Upper lobe of left lung (tissue), 6 donors: Measurements from ENCODE around the gene KRTAP10-10. TPM values are rescaled to one million over a fixed set of nuclear protein-coding genes. Genes with fewer than 3 reads are reported as not detected.
"Not testable (repeated sequence)": the region's sequence is repeated elsewhere in the genome, so short reads cannot be mapped to it uniquely, and the experiment has no call there.

Experiments used
- ATAC-seq, 2 donors: fragments of 200-7000 bp; cut with Tn5 transposase; one replicate each; pipeline ENCODE4 v1.9.1; 2022; ENCODE audit warnings: mild to moderate bottlenecking in 2 of 2, moderate library complexity in 2 of 2; ENCODE audit not compliant: low FRiP score in 2 of 2
- DNase-seq, 2 donors: peaks; one replicate each; pipeline ENCODE4 v3.0.0-alpha.2; 2019 to 2020
- H3K27ac ChIP-seq, 4 donors: fragments of 200-600 bp; sonication (generic); one replicate each; pipeline ENCODE4 v1.5.1; 2016 to 2019
- H3K27me3 ChIP-seq, 4 donors: fragments of 200-600 bp; sonication (generic); one replicate each; pipeline ENCODE4 v1.5.1; 2017 to 2019
- H3K36me3 ChIP-seq, 4 donors: fragments of 200-600 bp; sonication (generic); one replicate each; pipeline ENCODE4 v1.5.1; 2016 to 2019
- H3K4me1 ChIP-seq, 4 donors: fragments of 200-600 bp; sonication (generic); one replicate each; pipeline ENCODE4 v1.5.1; 2018 to 2019
- H3K4me3 ChIP-seq, 4 donors: fragments of 200-600 bp; sonication (generic); one replicate each; pipeline ENCODE4 v1.5.1; 2017 to 2019; ENCODE audit warnings: mild to moderate bottlenecking in 2 of 4, moderate library complexity in 1 of 4
- H3K9me3 ChIP-seq, 4 donors: fragments of 200-600 bp; sonication (generic); one replicate each; pipeline ENCODE4 v1.5.1; 2018 to 2019
- CTCF ChIP-seq, 6 experiments: fragments of 450-650 bp in 4 of 6; fragments of 200-600 bp in 2 of 6; sonication (generic) in 2 of 6; IDR thresholded peaks; one replicate each; pipeline ENCODE4 v1.5.1; 2016 to 2019; ENCODE audit warnings: antibody characterized with exemption in 6 of 6
- EP300 ChIP-seq, 4 donors: sonication (generic); formaldehyde crosslinking; IDR thresholded peaks; one replicate each; pipeline ENCODE4 v1.5.1; 2017; ENCODE audit warnings: antibody characterized with exemption in 4 of 4, control low read depth in 2 of 4
- POLR2A ChIP-seq, 4 donors: fragments of 450-650 bp; IDR thresholded peaks; one replicate each; pipeline ENCODE4 v1.5.1; 2016 to 2017; ENCODE audit warnings: antibody characterized with exemption in 4 of 4, mild to moderate bottlenecking in 2 of 4
- POLR2AphosphoS5 ChIP-seq, 2 donors: sonication (generic); formaldehyde crosslinking; IDR thresholded peaks; one replicate each; pipeline ENCODE4 v1.5.1; 2017; ENCODE audit warnings: antibody characterized with exemption in 2 of 2
- WGBS, 2 donors: methylation state at CpG; one replicate each; pipeline ENCODE4 v1.1.5; 2017 to 2018; 5-methylcytosine and 5-hydroxymethylcytosine counted together
- total RNA-seq, 6 donors: library from RNA; depleted of rRNA in 4 of 6; stranded (reverse); fragments of >200 nt in 4 of 6; gene quantifications; one replicate each; pipeline versions ENCODE4 v1.1.0 to v1.2.1, GENCODE V29; 2016 to 2021
- donor health status: DM: no; HTN: no; CAD: no; lungs with moderate emphysema.
- donor health status: DM: no; HTN: yes; CAD: no; lungs with severe emphysema.

Gene KRTAP10-10
- total RNA-seq, 6 donors from 2014 or later = not detected

- whole genome bisulfite sequencing, 2 donors = 76 to 88% methylated on average over 5 to 8 of the region's 9 CpGs
- no peak for TF ChIP-seq POLR2AphosphoS5 (IDR thresholded peaks at IDR 0.05)
- no peak for TF ChIP-seq CTCF (IDR thresholded peaks at IDR 0.05)
- no peak for TF ChIP-seq EP300 (IDR thresholded peaks at IDR 0.05)
- no peak for TF ChIP-seq POLR2A (IDR thresholded peaks at IDR 0.05)
- no peaks in the 10 kb centered on the region for H3K36me3 ChIP-seq
- H3K9me3 ChIP-seq = no peaks in the 10 kb centered on the region
- ATAC-seq = peak in 1 of 2 donors; percentile 13
- no peak overlapping the region for H3K4me3 ChIP-seq
- H3K27me3 ChIP-seq = no peaks in the 10 kb centered on the region
- H3K27ac ChIP-seq = no peak overlapping the region
- no peaks in the 10 kb centered on the region for H3K4me1 ChIP-seq
- DNase-seq = no peak
These were observed 41.0 kb upstream of the KRTAP10-10 start for GRCh38 chr21:44596068-44596725.

GRCh38 chr21:44598061-44598460, 39.1 kb upstream of the KRTAP10-10 start:
- H3K9me3 ChIP-seq = no peaks in the 10 kb centered on the region
- ATAC-seq (no peak), DNase-seq (no peak)
- no peak overlapping the region for H3K4me3 ChIP-seq
- H3K27me3 ChIP-seq = no peaks in the 10 kb centered on the region
- no peaks in the 10 kb centered on the region for H3K36me3 ChIP-seq
- TF ChIP-seq CTCF (IDR thresholded peaks at IDR 0.05) = no peak
- TF ChIP-seq POLR2A (IDR thresholded peaks at IDR 0.05) = no peak
- TF ChIP-seq EP300 (IDR thresholded peaks at IDR 0.05) = no peak
- TF ChIP-seq POLR2AphosphoS5 (IDR thresholded peaks at IDR 0.05) = no peak
- H3K27ac ChIP-seq = no peak overlapping the region
- 79 to 81% methylated on average over 11 of the region's 11 CpGs for WGBS, 2 donors
- H3K4me1 ChIP-seq = no peaks in the 10 kb centered on the region

GRCh38 chr21:44599264-44600029, 37.7 kb upstream of the KRTAP10-10 start:
- DNase-seq (no peak), ATAC-seq (no peak)
- WGBS, 2 donors = 91 to 98% methylated on average over 6 to 8 of the region's 8 CpGs
- H3K27me3 ChIP-seq = no peaks in the 10 kb centered on the region
- no peak overlapping the region for H3K27ac ChIP-seq
- no peaks in the 10 kb centered on the region for H3K9me3 ChIP-seq
- H3K4me1 ChIP-seq = no peaks in the 10 kb centered on the region
- no peaks in the 10 kb centered on the region for H3K36me3 ChIP-seq
- no peak for TF ChIP-seq POLR2A (IDR thresholded peaks at IDR 0.05)
- TF ChIP-seq CTCF (IDR thresholded peaks at IDR 0.05) = no peak
- no peak for TF ChIP-seq EP300 (IDR thresholded peaks at IDR 0.05)
- no peak for TF ChIP-seq POLR2AphosphoS5 (IDR thresholded peaks at IDR 0.05)
- no peak overlapping the region for H3K4me3 ChIP-seq

- 73 to 75% methylated on average over 14 to 23 of the region's 23 CpGs for WGBS, 2 donors
- not testable (repeated sequence) for H3K4me1 ChIP-seq, H3K27me3 ChIP-seq, H3K9me3 ChIP-seq, ATAC-seq, H3K27ac ChIP-seq, H3K36me3 ChIP-seq, H3K4me3 ChIP-seq
- DNase-seq = peak in 1 of 2 donors; percentile 72
These were observed 36.8 kb upstream of the KRTAP10-10 start, which contains the start of gene KRTAP10-7 for GRCh38 chr21:44600118-44600978. Gene KRTAP10-7, plus strand, starts transcription at chr21:44600597. Its CDS starts 25 bp downstream, at chr21:44600622.

GRCh38 chr21:44601091-44601490, 36.1 kb upstream of the KRTAP10-10 start:
- H3K9me3 ChIP-seq, H3K4me3 ChIP-seq, H3K27me3 ChIP-seq, H3K27ac ChIP-seq, H3K4me1 ChIP-seq, ATAC-seq, H3K36me3 ChIP-seq: not testable (repeated sequence)
- DNase-seq = peak in 1 of 2 donors; percentile 59
- 87% methylated on average over 7 of the region's 10 CpGs; no CpG with 5 or more reads in 1 of the 2 donors for WGBS, 2 donors
